HG02852 (cell line): Measurements from ENCODE around the gene IGSF11.

Experiments
- ATAC-seq: cut with Tn5 transposase; IDR thresholded peaks from one replicate; pipeline ENCODE4 v1.9.1; 2021; ENCODE audit warnings: mild to moderate bottlenecking, moderate library complexity; ENCODE audit not compliant: unreplicated experiment

The IGSF11 gene

GRCh38 chr3:118951089-118951488, 83.6 kb downstream of the IGSF11 start:
- no peak for ATAC-seq

DNA sequence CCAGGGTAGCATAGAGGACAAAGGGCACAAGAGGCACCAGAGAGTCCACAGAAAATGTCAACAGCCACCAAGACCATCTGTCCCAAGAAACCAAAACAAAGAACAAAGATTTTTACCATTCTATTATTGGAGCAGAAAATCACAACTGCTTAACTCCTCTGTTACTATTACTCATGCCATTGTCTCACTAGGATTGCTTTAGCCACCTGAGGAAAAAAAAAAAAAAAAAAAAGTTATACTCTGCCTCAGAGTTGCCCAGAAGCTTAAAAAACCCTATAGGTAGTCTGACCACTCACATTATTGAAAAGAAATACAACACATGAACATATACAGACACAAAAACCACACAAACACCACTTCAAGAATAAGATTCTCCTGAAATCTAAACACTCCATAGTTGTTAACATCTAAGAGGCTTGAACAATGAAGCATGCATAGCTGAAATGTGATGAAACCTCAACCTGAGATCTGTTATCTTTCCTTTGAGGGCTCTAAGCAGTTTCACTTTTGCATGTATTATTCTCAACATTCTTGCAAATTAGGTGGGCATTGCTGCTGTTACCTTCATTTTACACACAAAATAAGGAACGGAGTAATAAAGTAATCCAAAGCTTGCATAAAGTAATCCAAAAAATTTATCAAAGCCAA, 85.4 kb downstream of the IGSF11 start:
- ATAC-seq: no peak

- ATAC-seq: no peak
These were observed 86.5 kb downstream of the IGSF11 start for GRCh38 chr3:118948146-118948545.

GRCh38 chr3:118946449-118946848, 88.2 kb downstream of the IGSF11 start:
- ATAC-seq: no peak

- no peak for ATAC-seq
These were observed 88.8 kb downstream of the IGSF11 start for GRCh38 chr3:118945834-118946233.

GRCh38 chr3:118943597-118943996, 91.0 kb downstream of the IGSF11 start:
- ATAC-seq: no peak

DNA sequence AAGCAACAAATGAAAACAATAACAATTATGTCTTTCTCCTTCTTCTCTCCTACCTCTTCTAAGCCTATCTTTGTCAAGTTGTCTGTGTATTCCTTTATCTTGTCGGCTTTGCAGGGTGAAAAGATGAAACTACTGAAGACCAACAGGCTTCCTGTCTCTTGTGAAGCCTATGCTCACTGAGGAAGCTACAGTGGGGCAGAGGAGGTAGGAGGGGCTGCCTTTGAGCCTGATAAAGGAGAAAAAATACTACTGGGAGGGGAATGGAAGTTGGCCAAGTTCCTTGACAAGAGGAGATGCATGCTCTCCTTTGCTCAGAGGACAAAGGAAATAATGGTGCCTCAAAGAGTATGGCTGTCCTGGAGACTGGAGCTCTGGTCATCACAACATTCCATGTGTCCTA, 92.0 kb downstream of the IGSF11 start:
- ATAC-seq: no peak

DNA sequence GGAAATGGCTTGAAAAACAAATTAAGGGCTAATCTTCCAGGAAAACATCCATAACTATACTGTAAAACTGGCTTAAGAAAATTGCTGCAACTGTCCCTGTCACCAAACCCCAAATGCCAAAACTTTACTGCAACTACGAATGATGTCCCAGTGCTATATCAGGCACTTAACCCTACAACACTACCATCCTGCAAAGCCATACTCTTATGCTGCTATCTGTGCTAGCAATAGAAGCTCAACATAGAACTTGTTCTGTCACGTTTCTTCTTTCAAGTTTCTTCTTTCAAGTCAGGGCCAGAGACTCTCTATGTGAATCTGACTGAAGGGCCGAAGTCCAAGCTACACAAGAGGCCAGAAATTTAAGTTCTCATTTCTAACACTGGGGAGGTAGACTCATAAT, 92.5 kb downstream of the IGSF11 start:
- no peak for ATAC-seq

DNA sequence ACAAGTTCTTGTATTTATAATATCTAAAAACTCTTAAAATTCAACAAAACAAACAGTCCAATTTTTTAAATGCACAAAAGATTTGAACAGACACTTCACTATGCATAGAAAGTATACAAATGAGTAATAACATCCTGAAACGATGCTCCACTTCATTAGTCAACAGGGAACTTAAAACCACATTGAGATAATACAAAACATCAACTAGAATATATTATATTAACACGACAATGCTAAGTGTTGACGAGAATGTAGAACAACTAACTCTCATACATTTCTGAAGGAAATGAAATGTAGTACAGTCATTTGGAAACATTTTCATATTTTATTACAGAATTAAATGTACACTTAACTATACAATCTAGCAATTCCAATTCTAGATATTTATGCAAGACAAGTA, 93.4 kb downstream of the IGSF11 start:
- no peak for ATAC-seq

DNA sequence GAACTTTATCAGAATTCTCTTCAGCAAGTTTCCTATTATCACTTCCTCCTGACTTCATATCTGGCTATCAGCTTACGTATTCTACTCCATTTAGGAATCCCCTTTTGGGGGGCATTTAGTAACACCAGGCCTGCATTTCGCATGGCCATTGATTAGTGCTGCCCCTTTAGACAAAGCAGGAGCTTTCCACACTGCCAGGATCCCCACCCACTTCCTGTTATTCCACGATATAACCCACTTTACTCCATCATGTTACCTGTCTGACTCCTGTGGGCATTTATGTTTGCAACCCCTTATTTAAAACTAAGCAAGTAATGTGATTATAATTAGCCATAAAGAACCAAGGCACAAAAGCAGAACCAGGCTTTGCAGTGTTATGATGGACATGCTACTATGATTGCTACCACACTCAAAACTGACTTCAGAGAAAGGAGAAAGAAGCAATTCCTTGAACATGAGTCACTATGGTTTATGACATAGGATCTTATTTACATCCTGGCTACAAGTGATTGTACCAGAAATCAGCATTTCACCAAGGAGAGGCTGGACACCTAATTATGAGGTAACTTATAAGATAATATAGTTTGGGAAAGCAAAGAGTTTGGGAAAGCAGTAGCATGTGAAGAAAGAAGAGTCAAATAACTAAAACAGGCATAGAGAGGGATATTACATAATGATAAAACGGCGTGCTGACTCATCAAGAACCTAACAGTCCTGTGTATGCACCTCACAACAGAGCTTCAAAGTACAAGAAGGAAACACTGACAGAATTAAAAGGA, 96.3 kb downstream of the IGSF11 start:
- no peak for ATAC-seq

- no peak for ATAC-seq
These were observed 97.8 kb downstream of the IGSF11 start for GRCh38 chr3:118936811-118937210.

GRCh38 chr3:118932822-118933558, 101.7 kb downstream of the IGSF11 start:
- ATAC-seq: no peak

DNA sequence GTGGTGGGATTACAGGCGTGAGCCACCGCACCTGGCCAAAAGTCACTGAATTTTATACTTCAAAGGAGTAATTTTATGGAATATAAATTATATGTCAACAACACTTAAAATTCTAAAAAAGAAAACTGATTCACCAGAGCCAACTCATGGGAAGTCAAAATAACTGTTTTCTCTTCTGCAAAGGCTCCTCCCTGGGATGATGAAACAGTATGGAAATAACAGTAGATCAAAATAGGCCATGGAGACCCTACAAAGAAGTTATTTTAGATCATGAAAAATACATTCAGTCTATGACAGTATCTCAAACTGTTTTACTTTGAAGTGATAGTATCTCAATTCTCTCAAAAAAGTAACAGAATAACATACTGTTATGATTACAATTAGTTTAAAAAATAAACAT, 102.7 kb downstream of the IGSF11 start:
- ATAC-seq: no peak

DNA sequence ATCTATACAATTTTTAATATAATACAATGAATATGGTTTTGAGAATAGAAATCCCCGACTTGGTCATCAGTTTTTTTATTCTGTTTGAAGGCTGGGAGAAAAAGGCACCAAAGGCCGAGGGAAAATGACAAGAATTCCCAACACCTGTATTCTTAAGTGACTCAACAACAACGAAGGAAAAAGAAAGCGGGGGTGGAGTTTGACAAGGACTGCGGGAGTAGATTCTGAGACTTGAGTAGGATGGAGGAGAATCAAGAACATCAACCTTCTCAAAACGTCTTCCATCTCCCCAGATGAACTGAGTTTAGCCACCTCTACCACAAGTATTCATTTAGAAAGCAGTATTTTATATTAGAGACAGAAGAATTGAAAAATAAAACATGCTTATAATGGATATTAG, 107.2 kb downstream of the IGSF11 start:
- no peak for ATAC-seq

DNA sequence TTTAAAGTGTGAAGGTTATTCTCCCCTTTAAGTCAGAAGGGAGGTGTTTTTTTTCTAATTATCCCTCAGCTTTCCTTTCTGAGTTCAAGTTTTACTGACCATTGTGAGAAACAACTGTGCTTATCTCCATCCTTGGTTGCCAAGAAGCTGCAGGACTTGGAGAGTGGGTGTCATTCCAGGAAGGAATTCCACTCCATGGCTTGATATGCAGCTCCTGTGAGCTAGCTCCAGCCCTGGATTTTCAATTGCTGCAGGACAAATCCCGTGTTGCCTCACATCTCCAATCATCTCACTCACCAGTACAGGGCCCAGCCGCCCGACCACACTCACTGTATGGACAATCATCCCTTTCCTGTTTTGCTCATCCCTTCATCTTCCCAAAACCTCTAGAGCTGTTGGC, 122.5 kb downstream of the IGSF11 start:
- no peak for ATAC-seq

DNA sequence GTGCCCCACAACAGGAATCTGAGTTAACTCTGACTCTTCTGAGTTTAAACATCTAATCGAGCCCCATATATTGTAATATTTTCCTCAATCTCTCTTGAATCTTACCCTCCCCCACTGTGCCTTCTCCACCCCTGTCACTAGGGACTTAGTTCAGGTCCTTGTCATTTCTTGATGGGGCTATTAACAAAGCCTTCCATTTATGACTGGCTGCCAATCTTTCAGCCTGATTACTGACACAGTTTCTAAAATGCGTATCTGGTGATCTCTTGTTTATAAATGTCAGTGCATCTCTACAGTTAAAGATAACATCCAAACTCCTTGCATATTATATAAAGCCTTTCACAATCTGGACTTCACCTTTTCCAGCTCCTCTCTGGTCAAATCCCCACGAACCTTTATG, 124.3 kb downstream of the IGSF11 start:
- ATAC-seq: no peak

DNA sequence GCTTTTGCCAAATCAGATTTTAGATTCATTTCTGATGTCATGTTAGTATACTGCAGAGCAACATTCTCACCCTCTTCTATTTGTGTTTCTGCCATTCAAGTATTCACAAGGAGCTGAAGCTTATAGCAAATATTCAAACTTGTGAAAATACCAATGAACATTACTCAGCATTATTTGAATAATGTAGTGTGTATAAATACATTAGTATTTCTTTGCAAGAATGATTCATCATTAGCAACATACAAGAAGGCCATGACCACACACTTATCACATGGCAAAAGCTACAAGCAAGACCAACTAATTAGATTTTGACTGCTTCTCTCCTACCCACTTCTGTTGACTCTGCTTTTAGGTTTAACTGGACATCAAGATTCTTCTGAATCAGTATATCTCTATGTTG, 124.9 kb downstream of the IGSF11 start:
- no peak for ATAC-seq

DNA sequence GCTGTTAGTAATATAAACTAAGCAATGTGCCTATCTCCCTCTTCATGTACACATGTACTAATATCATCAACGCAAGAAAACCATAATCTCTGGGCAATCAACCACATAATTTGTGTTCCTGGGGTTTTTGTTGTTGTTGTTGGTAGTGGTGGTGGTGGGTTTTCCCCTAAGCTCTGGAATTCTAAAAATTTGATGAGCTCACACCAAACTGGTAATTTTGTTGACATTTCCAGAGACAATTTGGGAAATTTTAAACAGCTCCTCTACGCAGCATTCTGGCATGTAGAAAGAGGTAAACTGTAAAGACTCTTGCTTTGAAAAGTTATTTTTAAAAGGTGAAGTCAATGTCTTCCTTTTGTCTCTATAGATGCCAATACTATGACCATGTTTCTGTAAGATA, 126.7 kb downstream of the IGSF11 start:
- ATAC-seq: no peak

- no peak for ATAC-seq
These were observed 133.7 kb downstream of the IGSF11 start for GRCh38 chr3:118900737-118901525.

DNA sequence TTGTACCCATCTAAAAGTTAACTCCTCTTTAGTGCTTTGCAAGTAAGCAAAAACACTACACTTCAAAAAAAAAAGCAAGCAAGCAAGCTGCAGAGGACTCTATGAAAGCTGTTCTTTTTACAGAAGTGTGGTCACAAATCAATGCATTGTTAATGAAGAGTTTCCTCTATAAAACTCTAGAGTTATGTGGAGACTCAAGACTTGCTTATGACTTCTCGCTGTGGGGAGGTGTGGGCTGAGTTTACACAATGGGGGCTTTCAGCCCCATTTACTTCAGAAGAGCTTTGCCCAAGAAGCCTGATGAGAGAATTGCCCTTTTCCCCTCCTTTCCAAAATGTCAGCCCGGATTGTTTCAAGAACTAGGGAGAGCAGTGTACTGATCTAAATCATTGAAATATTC, 144.4 kb downstream of the IGSF11 start:
- no peak for ATAC-seq

- ATAC-seq: no peak
These were observed 145.0 kb downstream of the IGSF11 start for GRCh38 chr3:118889691-118890090.
